Measurements from ENCODE around the gene PHF13. TPM values are rescaled to one million over a fixed set of nuclear protein-coding genes. Genes with fewer than 3 reads are reported as not detected.
"Not testable (repeated sequence)": the region's sequence is repeated elsewhere in the genome, so short reads cannot be mapped to it uniquely, and the experiment has no call there.

The PHF13 gene
- total RNA-seq, 6 experiments from 2014 or later, result 18.0 to 19.9 (median 19.0) TPM

GRCh38 chr1:6597777-6598131 lies 15.8 kb upstream of the PHF13 start:
- Mint-ChIP-seq H3K27me3 (ENCODE audit: insufficient read depth) (no peaks in the 10 kb centered on the region), H3K9me3 (no peaks in the 10 kb centered on the region), H3K27ac (no peak overlapping the region), H3K4me3 (no peak overlapping the region), H3K4me1 (ENCODE audit: low read depth) (peaks cover 16% of the 10 kb centered on the region), H3K36me3 (ENCODE audit: low read depth) (peaks cover 26% of the 10 kb centered on the region)
- TF ChIP-seq CTCF (IDR thresholded peaks at IDR 0.05), result no peak
- no peak for DNase-seq

GRCh38 chr1:6599141-6599975 lies 14.2 kb upstream of the PHF13 start:
- Mint-ChIP-seq H3K4me1 (ENCODE audit: low read depth) (peaks cover 28% of the 10 kb centered on the region), H3K36me3 (ENCODE audit: low read depth) (peaks cover 22% of the 10 kb centered on the region), H3K9me3 (no peaks in the 10 kb centered on the region), H3K4me3 (peak overlapping the region; percentile 49), H3K27me3 (ENCODE audit: insufficient read depth) (peaks cover 2% of the 10 kb centered on the region; the same call in 1 of the 2 replicates), H3K27ac (peak overlapping the region; percentile 46; the same call in 1 of the 2 replicates)
- DNase-seq, result no peak
- no peak for TF ChIP-seq CTCF (IDR thresholded peaks at IDR 0.05)

GRCh38 chr1:6599991-6600390 lies 13.5 kb upstream of the PHF13 start:
- not testable (repeated sequence) for H3K27me3 Mint-ChIP-seq (ENCODE audit: insufficient read depth); H3K9me3 Mint-ChIP-seq; DNase-seq
- Mint-ChIP-seq H3K36me3 (ENCODE audit: low read depth) (peaks cover 22% of the 10 kb centered on the region), H3K4me3 (peak overlapping the region; percentile 96), H3K27ac (peak overlapping the region; percentile 97), H3K4me1 (ENCODE audit: low read depth) (peaks cover 33% of the 10 kb centered on the region)

GRCh38 chr1:6600410-6601048 lies 13.0 kb upstream of the PHF13 start:
- no peak for DNase-seq
- no peak for TF ChIP-seq CTCF (IDR thresholded peaks at IDR 0.05)
- peak overlapping the region; percentile 97 for H3K27ac Mint-ChIP-seq
- peaks cover 22% of the 10 kb centered on the region for H3K36me3 Mint-ChIP-seq (ENCODE audit: low read depth)
- peaks cover 36% of the 10 kb centered on the region for H3K4me1 Mint-ChIP-seq (ENCODE audit: low read depth)
- H3K4me3 Mint-ChIP-seq, result peak overlapping the region; percentile 96
- peaks cover 2% of the 10 kb centered on the region; the same call in 1 of the 2 replicates for H3K27me3 Mint-ChIP-seq (ENCODE audit: insufficient read depth)
- no peaks in the 10 kb centered on the region for H3K9me3 Mint-ChIP-seq

GRCh38 chr1:6601049-6601922 lies 12.2 kb upstream of the PHF13 start:
- Mint-ChIP-seq H3K36me3 (ENCODE audit: low read depth) (peaks cover 16% of the 10 kb centered on the region; the same call in 1 of the 2 replicates), H3K9me3 (no peaks in the 10 kb centered on the region), H3K4me3 (peak overlapping the region; percentile 96), H3K4me1 (ENCODE audit: low read depth) (peaks cover 36% of the 10 kb centered on the region), H3K27ac (peak overlapping the region; percentile 97), H3K27me3 (ENCODE audit: insufficient read depth) (peaks cover 2% of the 10 kb centered on the region; the same call in 1 of the 2 replicates)
- DNase-seq, result peak; percentile 96
- no peak; the same call in 1 of the 2 replicates for TF ChIP-seq CTCF (IDR thresholded peaks at IDR 0.05)
